Measurements from ENCODE around the gene PRKN. TPM values are rescaled to one million over a fixed set of nuclear protein-coding genes. Genes with fewer than 3 reads are reported as not detected.

PRKN gene
- total RNA-seq, 1 donor from 2014 or later = 4.9 TPM

DNA sequence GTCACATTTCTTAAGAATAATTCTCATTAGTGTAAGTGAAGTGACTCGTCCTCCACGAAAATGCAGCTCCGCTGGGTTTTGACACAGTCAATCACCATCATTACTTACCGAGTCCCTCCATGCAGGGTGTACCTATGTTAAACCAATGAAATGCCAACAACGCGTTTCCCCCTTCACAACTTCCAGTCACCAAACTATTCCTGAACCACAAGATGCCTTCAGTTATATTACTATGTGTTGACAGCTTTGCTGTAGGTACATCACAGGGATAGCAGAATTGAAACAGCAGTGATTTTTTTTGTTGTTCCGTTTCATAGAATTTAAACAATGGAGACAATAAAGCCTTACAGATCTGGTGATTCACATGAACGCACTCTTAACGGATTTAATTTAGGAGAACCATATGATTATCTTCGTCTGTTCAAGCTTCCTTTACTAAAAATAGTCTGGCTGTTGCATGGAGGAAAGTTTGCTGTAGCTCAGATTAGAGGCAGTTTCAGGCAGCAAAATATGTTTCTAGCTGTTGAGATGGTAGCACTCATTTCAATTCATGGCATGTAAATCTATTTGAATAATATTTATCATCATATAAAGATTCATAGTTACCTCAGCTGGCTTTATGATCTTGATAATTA lies 652.8 kb downstream of the PRKN start:
- TF ChIP-seq POLR2A (IDR thresholded peaks at IDR 0.05) (no peak), POLR2AphosphoS5 (IDR thresholded peaks at IDR 0.05; ENCODE audit: insufficient read depth in 1 of 2, low read depth in 1 of 2) (no peak)
- TF ChIP-seq, protein P1, sequence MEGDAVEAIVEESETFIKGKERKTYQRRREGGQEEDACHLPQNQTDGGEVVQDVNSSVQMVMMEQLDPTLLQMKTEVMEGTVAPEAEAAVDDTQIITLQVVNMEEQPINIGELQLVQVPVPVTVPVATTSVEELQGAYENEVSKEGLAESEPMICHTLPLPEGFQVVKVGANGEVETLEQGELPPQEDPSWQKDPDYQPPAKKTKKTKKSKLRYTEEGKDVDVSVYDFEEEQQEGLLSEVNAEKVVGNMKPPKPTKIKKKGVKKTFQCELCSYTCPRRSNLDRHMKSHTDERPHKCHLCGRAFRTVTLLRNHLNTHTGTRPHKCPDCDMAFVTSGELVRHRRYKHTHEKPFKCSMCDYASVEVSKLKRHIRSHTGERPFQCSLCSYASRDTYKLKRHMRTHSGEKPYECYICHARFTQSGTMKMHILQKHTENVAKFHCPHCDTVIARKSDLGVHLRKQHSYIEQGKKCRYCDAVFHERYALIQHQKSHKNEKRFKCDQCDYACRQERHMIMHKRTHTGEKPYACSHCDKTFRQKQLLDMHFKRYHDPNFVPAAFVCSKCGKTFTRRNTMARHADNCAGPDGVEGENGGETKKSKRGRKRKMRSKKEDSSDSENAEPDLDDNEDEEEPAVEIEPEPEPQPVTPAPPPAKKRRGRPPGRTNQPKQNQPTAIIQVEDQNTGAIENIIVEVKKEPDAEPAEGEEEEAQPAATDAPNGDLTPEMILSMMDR (IDR thresholded peaks at IDR 0.05) = no peak
- no peak for DNase-seq (ENCODE audit: extremely low spot score in 2 of 2)
- H3K36me3 ChIP-seq = no peaks in the 10 kb centered on the region
- no peak overlapping the region for H3K4me3 ChIP-seq
- H3K4me1 ChIP-seq = no peaks in the 10 kb centered on the region
- no peaks in the 10 kb centered on the region for H3K27me3 ChIP-seq
- intact Hi-C loops (cut with DNase I) = no loop called here
- H3K9me3 ChIP-seq = no peaks in the 10 kb centered on the region
- H3K27ac ChIP-seq = no peak overlapping the region

DNA sequence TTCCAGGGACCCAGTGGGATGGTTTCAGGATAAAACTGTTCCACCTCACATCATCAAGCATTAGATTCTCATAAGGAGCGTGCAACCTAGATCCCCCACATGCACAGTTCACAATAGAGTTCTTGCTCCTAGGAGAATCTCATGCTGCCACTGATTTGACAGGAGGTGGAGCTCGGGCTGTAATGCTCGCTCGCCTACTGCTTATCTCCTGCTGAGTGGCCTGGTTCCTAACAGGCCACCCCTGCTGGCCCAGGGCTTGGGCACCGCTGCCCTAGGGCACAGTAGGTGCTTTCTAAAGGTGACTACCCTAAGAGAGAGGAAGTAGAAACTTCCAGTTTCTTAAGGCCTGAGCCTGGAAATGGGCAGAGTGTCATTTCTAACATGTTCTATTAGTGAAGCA lies 656.9 kb downstream of the PRKN start:
- no peaks in the 10 kb centered on the region for H3K9me3 ChIP-seq
- H3K27me3 ChIP-seq = no peaks in the 10 kb centered on the region
- no peaks in the 10 kb centered on the region for H3K36me3 ChIP-seq
- DNase-seq (ENCODE audit: extremely low spot score in 2 of 2) = no peak
- no peak overlapping the region for H3K27ac ChIP-seq
- no peaks in the 10 kb centered on the region for H3K4me1 ChIP-seq
- intact Hi-C loops (cut with DNase I) = no loop called here
- H3K4me3 ChIP-seq = no peak overlapping the region
- TF ChIP-seq, protein P1 (IDR thresholded peaks at IDR 0.05) = no peak
- TF ChIP-seq POLR2AphosphoS5 (IDR thresholded peaks at IDR 0.05; ENCODE audit: insufficient read depth in 1 of 2, low read depth in 1 of 2) = no peak
- no peak for TF ChIP-seq POLR2A (IDR thresholded peaks at IDR 0.05)

DNA sequence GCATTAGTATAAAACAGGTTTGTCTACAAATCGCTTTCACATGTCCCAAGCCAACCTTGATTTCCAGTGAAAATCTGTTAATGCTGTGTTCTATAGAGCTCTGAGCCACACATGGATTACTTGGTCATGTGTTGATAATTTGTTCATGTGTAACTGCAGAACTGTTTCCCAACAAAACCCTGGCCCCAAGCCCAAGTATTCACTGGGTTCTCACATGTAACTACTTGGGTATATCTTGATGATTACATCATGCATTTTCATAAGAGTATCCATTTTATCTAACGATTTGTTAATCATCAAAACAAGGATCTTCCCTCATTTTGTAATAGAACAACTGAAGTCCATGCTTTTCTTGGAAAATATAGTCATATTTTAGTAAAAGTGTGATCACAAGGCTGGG lies 657.6 kb downstream of the PRKN start:
- intact Hi-C loops (cut with DNase I) = no loop called here
- Histone ChIP-seq H3K27ac (no peak overlapping the region), H3K4me1 (no peaks in the 10 kb centered on the region), H3K9me3 (no peaks in the 10 kb centered on the region), H3K36me3 (no peaks in the 10 kb centered on the region), H3K4me3 (no peak overlapping the region), H3K27me3 (no peaks in the 10 kb centered on the region)
- no peak for TF ChIP-seq POLR2AphosphoS5 (IDR thresholded peaks at IDR 0.05; ENCODE audit: insufficient read depth in 1 of 2, low read depth in 1 of 2)
- TF ChIP-seq POLR2A (IDR thresholded peaks at IDR 0.05) = no peak
- TF ChIP-seq, protein P1 (IDR thresholded peaks at IDR 0.05) = no peak
- no peak for DNase-seq (ENCODE audit: extremely low spot score in 2 of 2)

DNA sequence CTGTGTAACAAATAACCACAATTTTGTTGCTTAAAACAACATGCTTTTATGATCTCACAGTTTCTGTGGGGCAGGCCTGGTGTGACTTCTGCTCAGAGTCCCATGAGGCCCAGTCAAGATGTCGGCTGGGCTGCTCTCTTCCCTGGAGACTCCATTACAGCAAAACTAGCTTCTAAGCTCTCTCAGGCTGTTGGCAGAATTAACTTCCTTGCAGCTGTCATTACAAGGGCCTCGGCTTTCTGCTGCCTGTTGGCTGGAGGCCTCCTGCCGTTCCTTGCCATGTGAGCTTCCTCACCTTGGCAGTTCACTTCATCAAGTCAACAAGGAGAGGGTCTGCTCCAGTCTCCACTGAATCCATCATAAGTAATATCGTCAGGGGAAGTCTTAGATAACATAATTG lies 659.2 kb downstream of the PRKN start:
- Histone ChIP-seq H3K9me3 (no peaks in the 10 kb centered on the region), H3K4me3 (no peak overlapping the region), H3K4me1 (no peaks in the 10 kb centered on the region), H3K27me3 (no peaks in the 10 kb centered on the region), H3K36me3 (no peaks in the 10 kb centered on the region), H3K27ac (no peak overlapping the region)
- no peak for TF ChIP-seq POLR2AphosphoS5 (IDR thresholded peaks at IDR 0.05; ENCODE audit: insufficient read depth in 1 of 2, low read depth in 1 of 2)
- TF ChIP-seq, protein P1 (IDR thresholded peaks at IDR 0.05) = no peak
- intact Hi-C loops (cut with DNase I) = no loop called here
- DNase-seq (ENCODE audit: extremely low spot score in 2 of 2) = no peak

DNA sequence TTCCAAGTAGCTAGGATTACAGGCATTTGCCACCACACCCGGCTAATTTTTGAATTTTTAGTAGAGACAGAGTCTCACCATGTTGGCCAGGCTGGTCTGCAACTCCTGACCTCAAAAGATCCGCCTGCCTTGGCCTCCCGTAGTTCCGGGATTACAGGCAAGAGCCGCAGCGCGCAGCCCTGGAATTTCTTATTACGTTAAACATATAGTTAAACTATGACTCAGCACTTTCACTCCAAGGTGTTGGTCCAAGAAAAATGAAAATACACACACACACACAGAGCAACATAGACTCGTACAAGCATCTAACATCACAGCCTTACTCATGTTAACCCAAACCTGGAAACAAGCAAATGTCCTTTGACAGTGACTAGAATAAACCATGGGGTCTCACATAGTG lies 663.9 kb downstream of the PRKN start:
- intact Hi-C loops (cut with DNase I) = no loop called here
- no peaks in the 10 kb centered on the region for H3K27me3 ChIP-seq
- TF ChIP-seq POLR2AphosphoS5 (IDR thresholded peaks at IDR 0.05; ENCODE audit: insufficient read depth in 1 of 2, low read depth in 1 of 2) (no peak), POLR2A (IDR thresholded peaks at IDR 0.05) (no peak)
- TF ChIP-seq, protein P1 (IDR thresholded peaks at IDR 0.05) = no peak

More for the DNA sequence above, 663.9 kb downstream of the PRKN start:
- DNase-seq (ENCODE audit: extremely low spot score in 2 of 2) = no peak
- H3K36me3 ChIP-seq = no peaks in the 10 kb centered on the region
- no peak overlapping the region for H3K4me3 ChIP-seq
- no peak overlapping the region for H3K27ac ChIP-seq
- no peaks in the 10 kb centered on the region for H3K4me1 ChIP-seq
- H3K9me3 ChIP-seq = no peaks in the 10 kb centered on the region
